ENCODE measurements around the gene HOXC9.

Gene HOXC9

DNA sequence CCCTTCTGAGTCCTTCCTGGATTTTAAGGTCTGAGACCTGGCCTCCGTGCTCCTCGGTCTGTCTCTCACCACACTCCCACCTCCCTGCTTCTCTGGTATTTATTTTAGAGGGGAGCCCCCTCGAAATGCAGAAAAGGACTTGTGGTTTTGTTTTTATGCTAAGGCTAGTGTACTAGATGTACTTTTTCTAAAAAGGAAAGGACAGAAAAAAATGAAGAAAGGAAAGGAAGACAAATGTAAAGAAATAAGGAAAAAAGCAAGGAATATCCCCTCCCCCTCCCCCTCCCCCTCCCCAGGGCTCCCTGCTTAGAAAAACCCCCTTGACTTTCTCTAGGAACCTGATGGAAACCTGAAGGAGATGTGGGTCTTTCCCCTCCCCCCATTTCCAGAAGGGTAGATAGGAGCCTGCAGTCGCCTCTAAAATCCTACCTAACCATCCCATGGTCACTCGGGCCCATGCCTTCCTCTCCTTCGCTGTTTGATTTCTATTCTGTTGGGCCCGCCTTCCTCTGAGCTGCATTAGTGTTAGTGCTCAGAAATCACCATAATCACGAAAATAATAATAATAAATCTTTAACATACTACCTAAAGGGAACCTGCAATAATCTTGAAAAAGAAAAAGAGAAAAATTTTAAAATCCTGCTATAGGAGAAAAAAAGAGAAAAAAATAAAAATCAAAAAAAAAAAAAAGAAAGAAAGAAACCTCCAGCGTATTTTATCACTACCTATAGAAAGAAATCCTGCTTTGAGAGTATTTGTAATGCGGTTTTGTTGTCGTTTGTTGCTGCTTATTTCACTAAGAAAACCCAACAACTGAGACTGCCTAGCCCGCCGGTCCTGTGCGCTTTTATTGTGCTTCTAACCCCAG, 11.9 kb downstream of the HOXC9 start:
- DNase-seq, result no peak

DNA sequence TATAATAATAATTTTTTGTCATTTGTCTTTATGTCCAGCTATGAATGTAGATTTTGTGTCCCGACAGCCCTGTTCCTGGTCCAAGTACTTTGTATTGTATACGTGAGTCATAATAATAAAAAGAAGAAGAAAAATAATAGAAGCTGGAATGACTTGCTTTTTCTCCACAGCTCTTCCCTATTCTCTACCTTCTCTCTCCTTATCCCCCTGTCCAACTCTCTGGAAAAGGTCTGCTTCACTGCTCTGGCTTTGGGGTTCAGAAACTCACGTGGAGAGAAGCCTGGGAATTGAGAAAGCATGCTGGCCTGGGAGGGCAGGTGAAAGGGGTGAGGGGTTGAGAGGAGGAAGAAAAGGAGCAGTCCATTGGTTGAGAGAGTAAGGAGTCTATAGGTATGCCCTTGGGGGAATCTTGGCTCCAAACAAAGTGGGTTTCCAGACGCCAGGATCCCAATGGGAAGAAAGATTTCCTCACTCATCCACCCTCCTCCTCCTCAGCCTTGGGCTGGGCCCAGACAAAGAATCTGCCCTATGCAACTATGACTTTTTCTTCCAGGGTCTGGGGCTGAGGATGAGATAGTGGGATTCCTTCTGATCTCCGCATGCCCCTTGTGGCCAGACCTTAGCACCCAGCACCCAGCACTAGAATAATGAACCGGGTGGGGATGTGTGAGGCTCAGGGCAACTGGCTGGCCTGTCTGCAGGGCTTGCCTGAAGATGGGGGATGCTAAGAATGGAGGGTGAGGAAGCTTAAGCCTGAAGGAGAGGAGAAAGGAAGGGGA, 12.9 kb downstream of the HOXC9 start:
- DNase-seq, result no peak

DNA sequence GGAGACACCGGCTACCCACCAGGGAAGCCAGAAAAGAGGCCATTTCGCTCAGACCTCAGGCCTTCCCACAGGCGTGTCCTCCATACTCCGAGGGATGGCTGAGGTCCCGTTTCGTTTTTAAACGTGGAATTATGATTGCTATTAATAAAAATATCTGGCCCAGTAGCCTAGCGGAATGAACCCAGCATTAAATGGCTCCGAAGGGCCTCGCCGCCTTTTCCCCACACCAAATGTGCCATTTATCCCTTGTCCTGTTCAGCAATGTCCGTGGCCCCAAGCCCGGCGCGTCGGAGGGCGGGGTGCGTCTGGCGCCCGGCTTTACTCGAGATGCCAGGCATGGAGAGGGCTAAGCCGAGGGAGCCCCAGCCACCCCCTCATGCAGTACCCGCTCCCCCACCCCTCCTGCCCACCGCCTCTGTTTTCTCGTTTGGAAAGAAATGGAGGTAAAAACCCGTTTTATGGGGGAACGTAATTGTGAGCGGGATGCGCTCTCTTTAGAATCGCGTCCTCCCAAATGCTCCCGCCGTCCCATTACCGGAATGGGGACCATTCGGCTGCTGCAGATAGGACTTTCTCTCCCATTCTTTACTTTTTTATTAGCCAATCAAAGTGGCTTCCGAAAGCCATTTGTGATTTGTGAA, 14.5 kb downstream of the HOXC9 start:
- DNase-seq, result no peak

DNA sequence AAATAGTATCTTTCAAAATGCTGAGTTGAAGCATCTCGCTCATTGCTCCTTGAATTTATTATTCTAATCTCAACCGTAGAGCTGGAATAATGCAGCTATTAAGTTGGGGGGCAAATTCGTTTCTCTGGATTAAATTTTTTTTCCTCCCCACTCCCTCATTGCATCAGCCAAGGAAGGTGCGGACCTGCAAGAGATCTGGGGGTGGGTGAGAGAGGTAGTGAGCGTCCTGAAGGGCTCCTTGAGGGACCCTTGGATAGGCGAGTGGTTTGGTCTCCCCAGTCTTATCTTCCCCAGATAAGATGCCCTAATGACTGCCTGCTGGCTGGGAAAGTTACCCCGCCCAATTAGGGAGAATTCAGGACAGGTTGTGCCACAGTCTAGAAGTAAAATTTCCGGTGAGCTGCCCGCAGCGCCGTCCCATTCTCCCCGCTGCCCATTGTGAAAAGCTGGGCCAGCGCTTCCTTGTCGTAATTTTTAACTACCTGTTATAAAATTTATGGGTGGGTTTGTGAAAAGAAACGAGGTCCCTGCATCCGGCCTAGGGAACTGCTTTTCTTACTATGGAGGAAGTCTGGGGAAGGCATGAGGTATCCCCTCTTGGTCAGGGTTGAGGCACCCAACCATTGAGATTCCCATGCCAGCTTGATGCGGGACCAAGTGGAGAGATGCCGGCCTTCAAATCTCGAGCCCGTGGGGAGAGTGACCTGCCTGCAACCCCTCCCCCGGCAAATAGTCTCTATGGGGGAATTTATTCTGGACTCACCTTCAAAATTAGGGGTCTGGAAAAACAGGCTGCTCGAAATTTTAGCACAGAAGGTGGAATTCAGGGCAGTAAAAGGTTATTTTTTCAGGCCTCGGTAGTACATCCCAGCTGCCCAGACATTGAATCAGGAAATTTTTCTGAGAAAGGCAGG, 15.3 kb downstream of the HOXC9 start:
- DNase-seq, result no peak

DNA sequence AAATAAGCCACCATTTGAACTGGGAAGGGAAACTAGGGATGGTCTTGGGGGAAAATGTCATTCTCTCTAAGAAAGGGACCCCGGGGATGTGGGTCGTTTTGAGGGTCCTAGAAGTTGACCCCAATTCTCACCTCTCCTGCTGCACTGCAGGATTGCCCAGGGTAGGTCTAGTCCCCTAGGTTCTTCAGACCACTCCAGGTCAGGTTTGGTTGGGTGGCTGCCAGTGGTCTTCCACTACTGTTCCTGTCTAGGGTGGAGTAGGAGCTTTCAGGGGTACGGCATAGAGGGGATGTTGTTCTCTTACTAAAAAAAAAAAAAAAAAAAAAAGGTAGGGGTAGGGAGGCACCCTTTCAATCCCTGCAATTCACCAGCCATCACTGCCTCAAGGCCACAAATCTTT, 16.1 kb downstream of the HOXC9 start:
- DNase-seq, result no peak

DNA sequence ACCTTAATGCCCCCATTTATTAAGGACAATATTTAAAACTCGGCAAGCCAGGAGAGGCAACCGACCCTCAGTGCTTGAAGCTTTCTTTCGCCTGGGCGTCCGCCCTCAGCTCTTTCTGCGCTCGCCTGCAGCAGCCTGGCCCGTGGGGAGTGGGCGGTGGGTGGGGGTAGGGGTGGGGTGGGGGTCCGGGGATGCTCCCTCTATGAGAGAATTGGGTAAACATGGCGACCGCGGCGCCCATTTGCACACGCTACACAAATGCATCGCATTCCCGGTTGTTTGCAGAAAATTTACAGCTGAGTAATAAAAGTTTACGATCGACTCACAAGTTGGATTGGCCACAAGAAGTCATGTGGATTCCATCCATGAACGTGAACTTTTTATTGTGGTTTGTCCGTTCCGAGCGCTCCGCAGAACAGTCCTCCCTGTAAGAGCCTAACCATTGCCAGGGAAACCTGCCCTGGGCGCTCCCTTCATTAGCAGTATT, 16.6 kb downstream of the HOXC9 start:
- DNase-seq, result no peak

DNA sequence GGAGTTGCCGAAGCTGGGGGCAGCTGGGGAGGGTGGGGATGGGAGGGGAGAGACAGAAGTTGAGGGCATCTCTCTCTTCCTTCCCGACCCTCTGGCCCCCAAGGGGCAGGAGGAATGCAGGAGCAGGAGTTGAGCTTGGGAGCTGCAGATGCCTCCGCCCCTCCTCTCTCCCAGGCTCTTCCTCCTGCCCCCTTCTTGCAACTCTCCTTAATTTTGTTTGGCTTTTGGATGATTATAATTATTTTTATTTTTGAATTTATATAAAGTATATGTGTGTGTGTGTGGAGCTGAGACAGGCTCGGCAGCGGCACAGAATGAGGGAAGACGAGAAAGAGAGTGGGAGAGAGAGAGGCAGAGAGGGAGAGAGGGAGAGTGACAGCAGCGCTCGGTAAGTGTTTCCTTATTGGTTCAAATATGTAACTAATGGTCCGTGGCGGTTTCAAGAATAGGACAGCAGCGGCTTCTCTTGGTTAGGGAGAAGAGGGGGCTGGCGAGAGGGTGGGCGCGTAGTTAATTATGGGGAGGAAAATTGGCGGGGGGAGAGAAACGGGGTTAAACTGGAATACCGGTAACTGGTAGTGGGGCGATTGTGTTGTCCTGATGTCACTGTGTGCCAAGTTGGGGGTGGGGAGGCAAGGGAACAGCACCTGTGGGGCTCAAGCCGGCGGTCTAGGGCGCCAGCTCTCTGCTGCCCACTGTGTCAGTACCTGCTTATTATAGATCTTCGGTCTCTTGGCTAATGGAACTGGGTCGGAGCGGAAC, 17.2 kb downstream of the HOXC9 start:
- DNase-seq, result no peak

DNA sequence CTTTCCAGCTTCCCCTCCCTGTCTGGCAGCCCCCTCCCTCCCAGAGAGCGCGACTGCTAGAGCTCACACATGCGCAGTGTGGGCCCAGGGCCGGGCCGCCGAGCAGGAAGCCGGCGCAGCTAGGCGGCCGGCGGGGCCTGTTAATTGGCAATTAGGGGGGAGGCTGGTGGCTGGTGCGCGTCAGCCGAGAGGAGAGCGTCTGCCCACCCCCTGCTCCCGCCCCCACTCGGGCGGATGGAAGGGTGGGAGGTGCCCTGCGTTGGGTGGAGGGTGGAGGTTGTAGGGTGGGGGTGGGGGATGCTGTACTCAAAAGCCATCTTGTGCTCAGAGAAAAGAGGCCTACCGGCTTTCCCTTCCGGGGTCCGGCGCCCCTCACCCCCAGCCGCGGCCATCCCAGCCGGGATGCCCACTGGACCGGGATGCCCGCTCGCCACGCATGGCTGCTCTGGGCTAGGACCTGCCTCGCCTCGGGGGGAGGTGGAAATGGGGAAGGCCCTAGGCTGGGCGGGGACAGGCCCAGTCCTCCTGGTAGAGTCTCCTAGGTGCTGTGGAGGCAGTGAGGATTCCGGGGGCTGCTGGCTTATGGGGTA, 18.0 kb downstream of the HOXC9 start:
- peak in 35 of 56 donors; percentile 1 to 55 (median 22) for DNase-seq

DNA sequence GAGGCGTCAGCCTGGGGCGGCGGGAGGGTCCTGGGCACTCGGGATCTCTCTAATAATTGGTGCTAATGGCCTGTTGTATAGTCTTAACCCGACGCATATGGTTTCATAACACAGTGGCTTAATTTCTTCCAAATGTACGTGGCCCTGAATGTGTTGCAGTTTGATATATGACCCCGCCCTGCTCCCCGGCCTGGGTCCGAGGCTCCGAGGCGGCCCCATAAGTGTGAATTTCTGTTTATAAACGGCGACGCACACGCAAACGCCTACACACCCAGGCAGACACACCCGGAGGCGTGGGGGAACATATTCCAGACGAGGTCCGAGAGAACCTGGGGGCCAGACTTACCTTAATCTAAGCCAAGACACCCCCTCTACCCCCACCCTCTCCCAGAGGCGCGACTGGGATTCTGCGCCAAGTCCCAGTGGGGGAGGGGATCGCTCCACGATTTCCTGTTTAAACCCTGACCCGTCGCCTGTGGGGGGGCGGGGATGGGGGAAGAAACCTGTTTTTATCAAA, 18.6 kb downstream of the HOXC9 start:
- DNase-seq, result no peak

DNA sequence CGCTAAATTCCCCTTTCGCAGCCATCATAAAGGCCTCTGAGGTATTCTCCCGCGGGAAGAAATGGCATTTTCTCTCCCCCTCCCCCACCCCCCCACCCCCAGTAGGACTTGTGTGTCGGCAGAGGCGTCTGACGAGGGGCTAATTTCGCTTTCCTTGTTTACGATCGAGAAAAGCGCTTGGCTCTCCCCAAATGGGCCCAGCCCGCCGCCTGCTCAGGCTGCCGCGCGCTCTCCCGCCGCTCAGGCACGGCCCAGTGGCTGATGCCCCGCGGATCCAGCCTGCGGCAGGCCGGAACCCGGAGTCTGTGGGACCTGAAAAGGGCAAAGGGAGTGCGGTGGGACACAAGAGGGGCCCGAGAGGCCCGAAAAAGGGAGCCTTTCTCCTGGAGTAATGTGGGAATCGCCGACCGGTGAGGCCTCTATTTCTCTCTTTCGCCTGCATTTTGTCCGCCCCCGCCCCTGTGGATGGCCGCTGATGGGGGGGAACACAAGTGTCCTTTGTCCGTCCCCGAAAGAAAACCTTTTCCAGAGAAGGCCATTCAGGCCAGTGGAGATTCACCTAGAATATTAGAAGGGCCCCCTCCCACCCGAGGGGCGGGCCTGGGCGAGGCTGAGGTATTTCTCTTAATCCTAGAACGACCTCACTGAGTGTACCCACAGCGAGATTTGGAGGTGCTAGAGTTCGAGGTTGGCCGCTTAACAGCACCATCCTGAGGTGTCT, 19.3 kb downstream of the HOXC9 start:
- no peak for DNase-seq

DNA sequence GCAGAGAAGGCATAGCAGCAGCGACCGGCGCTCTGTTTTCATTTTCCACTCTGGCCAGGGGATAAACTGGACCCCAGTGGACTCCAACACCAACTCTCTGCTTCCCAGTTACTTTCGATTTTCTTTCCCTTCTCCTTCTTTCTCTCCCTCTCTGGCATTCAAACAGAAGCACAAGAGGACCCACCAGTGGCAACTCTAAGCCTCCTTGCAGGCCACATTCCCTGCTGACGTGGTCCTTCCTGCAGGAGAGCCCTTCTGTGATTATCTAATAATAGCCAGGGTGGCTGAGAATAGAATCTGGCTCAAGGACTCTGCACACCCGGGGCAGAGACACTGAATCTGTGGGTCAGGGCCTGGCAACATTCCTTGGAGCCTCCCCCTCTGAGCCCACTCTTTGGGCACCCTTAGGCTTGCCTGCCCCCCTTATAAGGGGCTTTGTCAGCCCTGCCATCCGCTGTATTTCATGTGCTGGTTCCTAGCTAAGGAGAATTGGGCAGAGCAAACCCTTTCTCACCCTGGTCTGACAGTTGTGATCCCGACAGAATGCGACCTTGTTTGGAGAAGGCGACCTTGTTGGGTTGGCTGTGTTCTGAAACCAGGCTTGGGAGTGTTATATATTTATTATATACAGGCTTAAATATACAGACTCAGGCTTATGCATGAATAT, 20.1 kb downstream of the HOXC9 start:
- no peak for DNase-seq

DNA sequence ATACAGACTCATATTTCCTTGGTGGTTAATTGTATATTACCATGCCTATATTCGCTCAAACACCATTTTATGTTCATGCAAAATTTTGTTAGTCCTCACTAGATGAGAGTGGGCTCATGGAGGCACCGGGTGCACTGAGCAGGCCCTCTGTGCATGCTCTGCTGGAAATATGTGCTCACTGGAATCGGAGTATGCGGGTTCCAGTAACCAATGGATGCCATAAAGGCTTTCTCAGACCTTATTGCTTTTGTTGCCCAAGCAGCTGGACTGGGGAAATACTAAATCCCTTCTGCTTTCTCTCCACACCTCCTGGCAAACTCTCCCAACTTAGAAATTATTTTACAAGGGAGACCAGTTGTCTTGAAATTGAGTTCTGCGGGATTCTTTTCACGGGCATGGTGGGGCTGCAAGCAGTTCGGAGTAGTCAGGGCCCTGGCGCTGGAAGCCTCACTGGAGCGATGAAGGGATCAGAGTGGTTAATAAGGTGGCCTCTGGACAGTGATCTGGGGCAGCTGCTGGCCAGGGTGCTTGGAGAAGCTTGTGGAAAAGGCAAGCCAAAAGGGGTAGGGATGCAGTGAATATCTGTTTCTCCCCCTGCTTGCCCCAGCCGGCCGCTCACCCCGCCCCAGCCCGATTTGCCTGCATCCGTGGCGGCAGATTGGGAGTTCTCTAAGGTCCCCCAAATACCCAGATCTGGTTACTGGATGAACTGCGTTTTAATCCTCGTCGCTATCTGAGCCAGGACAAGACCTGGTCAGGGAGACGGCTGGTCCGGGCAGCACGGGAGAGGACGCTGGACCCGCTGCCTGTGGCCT, 20.8 kb downstream of the HOXC9 start:
- DNase-seq, result no peak

DNA sequence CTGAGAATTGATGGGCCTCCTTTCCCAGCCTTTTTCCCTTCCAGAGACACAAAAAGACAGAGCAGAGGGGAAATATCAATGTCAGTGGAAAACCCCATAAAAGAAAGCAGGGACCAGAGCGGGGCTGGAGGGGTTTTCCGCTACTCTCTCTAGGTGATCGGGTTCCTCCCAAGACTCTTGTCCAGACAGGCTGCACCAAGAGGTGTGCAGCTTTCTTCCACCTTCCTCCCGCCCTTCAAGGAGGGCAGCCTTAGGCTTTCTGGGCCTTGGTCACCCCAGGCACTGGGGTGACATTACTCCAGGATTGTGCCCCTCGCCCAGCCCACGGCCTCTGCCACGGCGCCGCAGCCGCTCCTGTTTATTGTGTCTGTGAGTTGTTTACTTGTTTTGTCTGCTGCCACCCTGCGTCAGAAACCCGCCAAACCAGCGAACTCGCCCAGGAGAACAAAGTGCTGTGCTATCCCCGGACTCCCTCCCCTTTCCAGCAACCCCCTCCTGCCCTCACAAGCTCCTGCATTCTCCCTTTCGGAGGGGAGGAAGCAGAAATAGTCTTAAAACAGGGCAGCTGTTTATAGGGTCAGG, 21.6 kb downstream of the HOXC9 start:
- DNase-seq, result no peak

DNA sequence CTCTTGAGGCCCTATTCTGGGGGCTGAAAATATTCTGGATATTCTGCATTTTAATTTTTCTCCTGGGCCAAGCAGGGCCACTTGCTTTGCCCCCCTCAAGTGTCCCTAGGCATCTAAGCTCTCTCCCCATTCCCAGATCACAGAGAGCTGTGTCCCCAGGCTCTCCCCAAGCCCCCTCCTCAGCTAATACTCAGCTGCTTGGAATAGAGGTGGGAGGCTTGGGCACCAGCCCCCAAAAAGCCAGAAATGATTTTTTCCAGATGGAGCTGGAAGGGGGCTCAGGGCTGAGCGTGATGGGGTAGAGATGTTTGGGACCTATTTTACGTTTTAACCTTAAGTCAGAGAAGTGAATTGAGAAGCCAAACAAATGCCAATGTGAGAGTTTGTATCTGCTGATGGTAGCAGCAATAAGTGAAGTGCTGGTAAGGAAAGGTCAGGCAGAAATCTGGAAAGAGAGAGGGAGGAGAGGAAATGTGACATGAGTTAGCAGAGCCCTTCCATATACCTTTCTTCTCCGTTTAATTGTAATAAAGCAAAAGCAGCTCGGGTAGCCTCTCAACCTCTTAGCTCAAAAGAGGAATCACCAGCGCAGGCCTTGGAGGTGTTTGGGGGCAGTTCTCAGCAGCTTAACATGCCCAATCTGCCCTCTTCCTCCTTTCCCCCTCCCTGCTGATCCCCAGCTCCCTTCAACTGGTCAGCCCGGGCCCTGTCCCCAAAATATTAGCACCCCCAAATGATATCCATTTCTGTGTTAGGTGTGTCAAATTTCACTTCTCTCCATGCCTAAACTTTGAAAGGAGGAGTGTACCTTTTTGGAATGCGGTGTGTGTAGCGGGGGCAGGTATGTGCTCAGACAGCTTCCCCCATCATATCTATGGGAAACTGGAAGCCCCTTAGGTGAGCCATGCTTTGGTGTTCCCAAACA, 23.3 kb downstream of the HOXC9 start:
- no peak for DNase-seq

DNA sequence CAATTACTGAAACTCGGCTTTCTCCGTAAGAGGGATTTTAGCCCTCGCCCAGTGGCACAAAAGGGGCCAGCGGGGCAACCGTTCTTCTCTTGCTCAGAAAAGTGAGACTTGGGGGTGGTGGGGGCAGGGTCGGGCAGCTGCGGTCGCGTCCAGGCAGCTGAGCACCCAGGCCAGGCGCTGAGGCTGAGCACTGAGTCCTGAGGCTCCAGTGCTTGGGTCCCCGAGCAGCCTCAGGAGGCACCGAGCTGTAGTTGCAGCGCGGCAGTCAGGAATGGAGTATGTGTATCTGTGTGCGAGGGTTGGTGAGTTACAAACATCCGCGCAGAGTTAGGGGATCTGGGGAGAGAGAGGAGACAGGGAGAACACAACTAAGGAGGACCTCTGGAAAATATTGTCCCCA, 24.2 kb downstream of the HOXC9 start:
- DNase-seq, result no peak

Data from amygdala (tissue), 56 donors.